IPS-20b (cell line): ENCODE data around the gene ASB13.
"Not testable (repeated sequence)": the region's sequence is repeated elsewhere in the genome, so short reads cannot be mapped to it uniquely, and the experiment has no call there.

Experiments used
- H3K27ac ChIP-seq: one replicate; pipeline ENCODE4 v1.5.1; 2013; ENCODE audit warnings: low read length
- H3K27me3 ChIP-seq: 2 replicates; pipeline ENCODE4 v1.6.1; 2013; ENCODE audit warnings: mild to moderate bottlenecking, low read length, inconsistent platforms; ENCODE audit not compliant: insufficient read depth
- H3K36me3 ChIP-seq: 2 replicates; pipeline ENCODE4 v1.6.1; 2013; ENCODE audit warnings: low read depth, mild to moderate bottlenecking, inconsistent platforms, low read length, moderate library complexity; ENCODE audit not compliant: insufficient read depth
- H3K4me1 ChIP-seq: 2 replicates; pipeline ENCODE4 v1.6.1; 2013; ENCODE audit warnings: mild to moderate bottlenecking, control low read depth, inconsistent platforms, low read length, moderate library complexity; ENCODE audit not compliant: insufficient read depth
- H3K4me3 ChIP-seq: 2 replicates; pipeline ENCODE4 v1.5.1; 2013; ENCODE audit warnings: mild to moderate bottlenecking, low read length, inconsistent platforms
- H3K9ac ChIP-seq: 2 replicates; pipeline ENCODE4 v1.6.1; 2013; ENCODE audit warnings: low read depth, mild to moderate bottlenecking, inconsistent platforms, low read length, moderate library complexity
- H3K9me3 ChIP-seq: 2 replicates; pipeline ENCODE4 v1.6.1; 2013; ENCODE audit warnings: mild to moderate bottlenecking, low read depth, low read length, inconsistent platforms; ENCODE audit not compliant: insufficient read depth

Gene ASB13

GRCh38 chr10:5628451-5629302, 37.7 kb downstream of the ASB13 start:
- no peaks in the 10 kb centered on the region for H3K36me3 ChIP-seq
- no peak overlapping the region for H3K27ac ChIP-seq
- no peaks in the 10 kb centered on the region for H3K9me3 ChIP-seq
- no peak overlapping the region for H3K4me3 ChIP-seq
- H3K9ac ChIP-seq = no peak overlapping the region
- no peaks in the 10 kb centered on the region; the same call in 1 of the 2 replicates for H3K4me1 ChIP-seq
- H3K27me3 ChIP-seq = no peaks in the 10 kb centered on the region

GRCh38 chr10:5627486-5628044, 38.8 kb downstream of the ASB13 start:
- no peaks in the 10 kb centered on the region for H3K9me3 ChIP-seq
- H3K4me3 ChIP-seq = no peak overlapping the region
- H3K36me3 ChIP-seq = no peaks in the 10 kb centered on the region
- no peaks in the 10 kb centered on the region; the same call in 1 of the 2 replicates for H3K4me1 ChIP-seq
- H3K27me3 ChIP-seq = no peaks in the 10 kb centered on the region
- no peak overlapping the region for H3K27ac ChIP-seq
- H3K9ac ChIP-seq = no peak overlapping the region

- Histone ChIP-seq H3K4me1 (no peaks in the 10 kb centered on the region; the same call in 1 of the 2 replicates), H3K27ac (no peak overlapping the region), H3K4me3 (no peak overlapping the region), H3K9me3 (no peaks in the 10 kb centered on the region), H3K9ac (no peak overlapping the region), H3K27me3 (no peaks in the 10 kb centered on the region), H3K36me3 (no peaks in the 10 kb centered on the region)
Measured at GRCh38 chr10:5625992-5626777, 40.2 kb downstream of the ASB13 start.

- H3K4me1 ChIP-seq = no peaks in the 10 kb centered on the region; the same call in 1 of the 2 replicates
- H3K4me3 ChIP-seq = no peak overlapping the region
- no peak overlapping the region for H3K27ac ChIP-seq
- H3K9ac ChIP-seq = no peak overlapping the region
- no peaks in the 10 kb centered on the region for H3K27me3 ChIP-seq
- no peaks in the 10 kb centered on the region for H3K36me3 ChIP-seq
- H3K9me3 ChIP-seq = no peaks in the 10 kb centered on the region
Measured at GRCh38 chr10:5624701-5625100, 41.7 kb downstream of the ASB13 start.

GRCh38 chr10:5623081-5623748, 43.2 kb downstream of the ASB13 start:
- H3K4me1 ChIP-seq = no peaks in the 10 kb centered on the region; the same call in 1 of the 2 replicates
- H3K27ac ChIP-seq = no peak overlapping the region

GRCh38 chr10:5622186-5622960, 44.0 kb downstream of the ASB13 start:
- Histone ChIP-seq H3K9me3 (no peaks in the 10 kb centered on the region), H3K27me3 (no peaks in the 10 kb centered on the region), H3K27ac (no peak overlapping the region), H3K4me3 (no peak overlapping the region), H3K36me3 (no peaks in the 10 kb centered on the region), H3K9ac (no peak overlapping the region), H3K4me1 (no peaks in the 10 kb centered on the region)

More at GRCh38 chr10:5623081-5623748, 43.2 kb downstream of the ASB13 start:
- Histone ChIP-seq H3K4me3 (no peak overlapping the region), H3K27me3 (no peaks in the 10 kb centered on the region), H3K36me3 (no peaks in the 10 kb centered on the region), H3K9ac (no peak overlapping the region), H3K9me3 (no peaks in the 10 kb centered on the region)

GRCh38 chr10:5621371-5621770, 45.0 kb downstream of the ASB13 start:
- H3K36me3 ChIP-seq, H3K27me3 ChIP-seq, H3K27ac ChIP-seq, H3K9ac ChIP-seq, H3K9me3 ChIP-seq, H3K4me1 ChIP-seq, H3K4me3 ChIP-seq: not testable (repeated sequence)

- H3K27me3 ChIP-seq = no peaks in the 10 kb centered on the region
- H3K4me3 ChIP-seq = no peak overlapping the region
- no peaks in the 10 kb centered on the region for H3K9me3 ChIP-seq
- no peak overlapping the region for H3K9ac ChIP-seq
- no peaks in the 10 kb centered on the region for H3K36me3 ChIP-seq
- H3K4me1 ChIP-seq = no peaks in the 10 kb centered on the region
- H3K27ac ChIP-seq = no peak overlapping the region
Measured at GRCh38 chr10:5620966-5621365, 45.4 kb downstream of the ASB13 start.

GRCh38 chr10:5620223-5620721, 46.1 kb downstream of the ASB13 start:
- Histone ChIP-seq H3K27me3 (no peaks in the 10 kb centered on the region), H3K36me3 (no peaks in the 10 kb centered on the region), H3K9me3 (no peaks in the 10 kb centered on the region), H3K4me3 (no peak overlapping the region), H3K9ac (no peak overlapping the region), H3K4me1 (no peaks in the 10 kb centered on the region), H3K27ac (no peak overlapping the region)

GRCh38 chr10:5619362-5620211, 46.8 kb downstream of the ASB13 start:
- Histone ChIP-seq H3K36me3 (no peaks in the 10 kb centered on the region), H3K9ac (no peak overlapping the region), H3K27ac (no peak overlapping the region), H3K4me3 (no peak overlapping the region), H3K9me3 (no peaks in the 10 kb centered on the region), H3K4me1 (no peaks in the 10 kb centered on the region), H3K27me3 (no peaks in the 10 kb centered on the region)
